IMR-90 (cell line): ENCODE results near the gene NDUFAF2. TPM values are rescaled to one million over a fixed set of nuclear protein-coding genes. Genes with fewer than 3 reads are reported as not detected.

Experiments used
- ATAC-seq: fragments of 200-7000 bp; cut with Tn5 transposase; 2 replicates; pipeline ENCODE4 v1.9.1; 2020; ENCODE audit warnings: low read depth, mild to moderate bottlenecking, moderate library complexity
- BruUV-seq: library from RNA; stranded (reverse); fragments of 400-500 nt; replicated peaks from 2 replicates; lab custom pipeline; 2021; lab: Mats Ljungman, UMichigan
- CTCF ChIA-PET: fragments of 300-600 bp; formaldehyde crosslinking; extraction: SDS; loops from one replicate; lab custom pipeline; 2021; ENCODE audit warnings: antibody characterized with exemption; lab: Yijun Ruan, JAX
- POLR2A ChIA-PET: fragments of 300-600 bp; sonication (Branson Sonifier 250); formaldehyde crosslinking; loops from one replicate; lab custom pipeline; 2022; ENCODE audit warnings: antibody characterized with exemption; ENCODE audit not compliant: unreplicated experiment; lab: Charles Lee
- DNase-seq: peaks from one replicate; pipeline ENCODE4 v3.0.0; 2013
- H2AFZ ChIP-seq: replicated peaks from 2 replicates; pipeline ENCODE3; 2013; ENCODE audit warnings: low read length, mild to moderate bottlenecking; ENCODE audit not compliant: poor library complexity
- H2AK5ac ChIP-seq: 2 replicates; pipeline ENCODE4 v1.6.1; 2013; ENCODE audit warnings: low read depth, low read length, inconsistent platforms
- H2AK9ac ChIP-seq: replicated peaks from 2 replicates; pipeline ENCODE3; 2013; ENCODE audit warnings: mild to moderate bottlenecking, low read depth, low read length, moderate library complexity; ENCODE audit not compliant: poor library complexity
- H2BK120ac ChIP-seq: 2 replicates; pipeline ENCODE4 v1.6.1; 2013; ENCODE audit warnings: low read depth, low read length, inconsistent platforms
- H2BK15ac ChIP-seq: 3 replicates; pipeline ENCODE4 v1.6.1; 2013; ENCODE audit warnings: low read depth, low read length, inconsistent platforms
- H2BK20ac ChIP-seq: 2 replicates; pipeline ENCODE4 v1.6.1; 2013; ENCODE audit warnings: low read depth, mild to moderate bottlenecking, inconsistent platforms, low read length, moderate library complexity
- H2BK5ac ChIP-seq: 2 replicates; pipeline ENCODE4 v1.6.1; 2013; ENCODE audit warnings: mild to moderate bottlenecking, low read depth, low read length, inconsistent platforms; ENCODE audit not compliant: poor library complexity, severe bottlenecking
- H3K14ac ChIP-seq: replicated peaks from 2 replicates; pipeline ENCODE4 v1.6.1; 2013; ENCODE audit warnings: low read depth, low read length, inconsistent platforms
- H3K18ac ChIP-seq: 2 replicates; pipeline ENCODE4 v1.6.1; 2013; ENCODE audit warnings: low read depth, low read length, control low read depth
- H3K23ac ChIP-seq: 2 replicates; pipeline ENCODE4 v1.6.1; 2013; ENCODE audit warnings: low read depth, low read length, inconsistent platforms
- H3K27ac ChIP-seq: 2 replicates; pipeline ENCODE4 v1.5.1; 2013; ENCODE audit warnings: mild to moderate bottlenecking, control low read depth, low read length; ENCODE audit not compliant: insufficient read depth
- H3K27me3 ChIP-seq: 2 replicates; pipeline ENCODE4 v1.6.1; 2013; ENCODE audit warnings: low read length; ENCODE audit not compliant: control insufficient read depth, insufficient read depth
- H3K36me3 ChIP-seq: 2 replicates; pipeline ENCODE4 v1.6.1; 2013; ENCODE audit warnings: low read length, mixed read lengths; ENCODE audit not compliant: control insufficient read depth, insufficient read depth
- H3K4ac ChIP-seq: 2 replicates; pipeline ENCODE4 v1.6.1; 2013; ENCODE audit warnings: low read depth, low read length, inconsistent platforms
- H3K4me1 ChIP-seq: 2 replicates; pipeline ENCODE4 v1.6.1; 2013; ENCODE audit warnings: low read length, mixed read lengths; ENCODE audit not compliant: control insufficient read depth, insufficient read depth
- H3K4me2 ChIP-seq: 2 replicates; pipeline ENCODE4 v1.6.1; 2013; ENCODE audit warnings: low read depth, mild to moderate bottlenecking, control low read depth, low read length, moderate library complexity
- H3K4me3 ChIP-seq: 2 replicates; pipeline ENCODE4 v1.5.1; 2013; ENCODE audit warnings: low read depth, mild to moderate bottlenecking, control low read depth, low read length, moderate library complexity; ENCODE audit not compliant: insufficient read depth
- H3K56ac ChIP-seq: 2 replicates; pipeline ENCODE4 v1.6.1; 2013; ENCODE audit warnings: low read length, inconsistent platforms; ENCODE audit not compliant: insufficient read depth; ENCODE audit errors: extremely low read depth
- H3K79me1 ChIP-seq, 2 experiments: 2 replicates each; pipeline ENCODE4 v1.6.1; 2013; ENCODE audit warnings: low read length in 2 of 2, inconsistent platforms in 1 of 2, low read depth in 1 of 2
- H3K9ac ChIP-seq: 2 replicates; pipeline ENCODE4 v1.6.1; 2013; ENCODE audit warnings: low read depth, low read length, control low read depth
- H3K9me1 ChIP-seq: 2 replicates; pipeline ENCODE4 v1.6.1; 2013; ENCODE audit warnings: low read length, inconsistent platforms; ENCODE audit not compliant: insufficient read depth
- H3K9me3 ChIP-seq: 2 replicates; pipeline ENCODE4 v1.6.1; 2013; ENCODE audit warnings: low read length; ENCODE audit not compliant: control insufficient read depth, insufficient read depth
- H4K20me1 ChIP-seq: 2 replicates; pipeline ENCODE4 v1.6.1; 2013; ENCODE audit warnings: low read length, inconsistent platforms; ENCODE audit not compliant: insufficient read depth
- H4K5ac ChIP-seq: 2 replicates; pipeline ENCODE4 v1.6.1; 2013; ENCODE audit warnings: mild to moderate bottlenecking, low read depth, low read length, control low read depth
- H4K8ac ChIP-seq, 2 experiments: 2 replicates each; pipeline ENCODE4 v1.6.1; 2013; ENCODE audit warnings: low read depth in 2 of 2, low read length in 2 of 2, control low read depth in 1 of 2, inconsistent platforms in 1 of 2
- H4K91ac ChIP-seq: 2 replicates; pipeline ENCODE4 v1.6.1; 2013; ENCODE audit warnings: low read depth, low read length, inconsistent platforms; ENCODE audit not compliant: insufficient read depth
- BHLHE40 ChIP-seq: fragments of 150-350 bp; IDR thresholded peaks from 2 replicates; pipeline ENCODE4 v1.6.1; 2016; ENCODE audit warnings: mild to moderate bottlenecking, low read depth, low read length
- CEBPB ChIP-seq: IDR thresholded peaks from 2 replicates; pipeline ENCODE4 v1.6.1; 2012; ENCODE audit warnings: low read depth, low read length, improper control_type of control experiment
- CHD1 ChIP-seq: IDR thresholded peaks from 2 replicates; pipeline ENCODE4 v1.6.1; 2012; ENCODE audit warnings: low read depth, low read length, improper control_type of control experiment
- ELK1 ChIP-seq: fragments of 150-350 bp; IDR thresholded peaks from 2 replicates; pipeline ENCODE4 v1.6.1; 2016; ENCODE audit warnings: low read depth, mild to moderate bottlenecking, low read length, moderate library complexity, borderline replicate concordance
- FOS ChIP-seq: fragments of 150-350 bp; IDR thresholded peaks from 2 replicates; pipeline ENCODE4 v1.6.1; 2016; ENCODE audit warnings: low read depth, low read length
- MAFK ChIP-seq: IDR thresholded peaks from 2 replicates; pipeline ENCODE4 v1.6.1; 2012; ENCODE audit warnings: low read depth, low read length, improper control_type of control experiment
- MAZ ChIP-seq: IDR thresholded peaks from 2 replicates; pipeline ENCODE4 v1.6.1; 2012; ENCODE audit warnings: low read depth, mild to moderate bottlenecking, low read length, improper control_type of control experiment, moderate library complexity, borderline replicate concordance
- MXI1 ChIP-seq: IDR thresholded peaks from 2 replicates; pipeline ENCODE4 v1.6.1; 2012; ENCODE audit warnings: low read depth, mild to moderate bottlenecking, low read length, moderate library complexity, borderline replicate concordance
- NFE2L2 ChIP-seq: fragments of 150-350 bp; IDR thresholded peaks from 2 replicates; pipeline ENCODE4 v1.6.1; 2016; ENCODE audit warnings: low read depth, mild to moderate bottlenecking, low read length
- POLR2A ChIP-seq: IDR thresholded peaks from 2 replicates; pipeline ENCODE4 v1.6.1; 2012; ENCODE audit warnings: mild to moderate bottlenecking, low read depth, low read length
- RAD21 ChIP-seq: IDR thresholded peaks from 2 replicates; pipeline ENCODE4 v1.6.1; 2012; ENCODE audit warnings: low read length, improper control_type of control experiment
- RCOR1 ChIP-seq: IDR thresholded peaks from 2 replicates; pipeline ENCODE4 v1.6.1; 2012; ENCODE audit warnings: mild to moderate bottlenecking, low read length, improper control_type of control experiment; ENCODE audit not compliant: insufficient replicate concordance
- RFX5 ChIP-seq: IDR thresholded peaks from 2 replicates; pipeline ENCODE4 v1.8.0; 2012; ENCODE audit warnings: low read depth, mild to moderate bottlenecking, low read length, moderate library complexity
- SMC3 ChIP-seq: fragments of 150-350 bp; IDR thresholded peaks from 2 replicates; pipeline ENCODE4 v1.6.1; 2016; ENCODE audit warnings: low read depth, mild to moderate bottlenecking, antibody characterized with exemption, low read length, moderate library complexity
- WGBS, 2 experiments: methylation state at CpG; one replicate each; pipeline versions ENCODE4 v1.1.5 to v1.1.7; 2013; ENCODE audit warnings: missing lambda C conversion rate in 2 of 2; ENCODE audit not compliant: insufficient read length in 1 of 2; ENCODE audit errors: extremely low coverage in 2 of 2; 5-methylcytosine and 5-hydroxymethylcytosine counted together
- dilution Hi-C: fragments of 300-500 bp; cut with HindIII; formaldehyde crosslinking; loops from one replicate; pipeline ENCODE4 v1.14.3; 2018; ENCODE audit warnings: low sequenced_read_pairs; ENCODE audit not compliant: unreplicated experiment
- in situ Hi-C: fragments of 300-500 bp; cut with MboI; formaldehyde crosslinking; loops from 3 replicates; pipeline ENCODE4 v1.14.3; 2019; ENCODE audit warnings: low sequenced_read_pairs, inconsistent platforms, mixed read lengths
- intact Hi-C: fragments of 100-400 bp; cut with micrococcal nuclease; formaldehyde crosslinking; loops from 2 replicates; pipeline ENCODE4 v1.10.0; 2022
- polyA plus RNA-seq, 3 experiments: library from polyadenylated mRNA; depleted of rRNA; stranded (reverse); fragments of >200 nt; gene quantifications; 2 replicates each; pipeline ENCODE4 v1.2.3, GENCODE V29; 2012; ENCODE audit warnings: low replicate concordance in 1 of 3
- total RNA-seq: library from RNA; depleted of rRNA; stranded (reverse); fragments of >200 nt; gene quantifications from 2 replicates; pipeline ENCODE4 v1.2.3, GENCODE V29; 2012
- TF ChIP-seq, protein P1 (sequence below): conservative IDR thresholded peaks from 2 replicates; pipeline ENCODE4 v1.5.1; 2012; ENCODE audit warnings: mild to moderate bottlenecking, low read depth, low read length, improper control_type of control experiment
- TF ChIP-seq, protein P2 (sequence below): fragments of 150-350 bp; IDR thresholded peaks from 2 replicates; pipeline ENCODE4 v1.6.1; 2017; ENCODE audit warnings: mild to moderate bottlenecking, antibody characterized with exemption, low read length, low read depth

The NDUFAF2 gene
- total and polyA plus RNA-seq, 2 of the 4 experiments (the other 2 are of a cell fraction), result 11.8 to 24.7 TPM

DNA sequence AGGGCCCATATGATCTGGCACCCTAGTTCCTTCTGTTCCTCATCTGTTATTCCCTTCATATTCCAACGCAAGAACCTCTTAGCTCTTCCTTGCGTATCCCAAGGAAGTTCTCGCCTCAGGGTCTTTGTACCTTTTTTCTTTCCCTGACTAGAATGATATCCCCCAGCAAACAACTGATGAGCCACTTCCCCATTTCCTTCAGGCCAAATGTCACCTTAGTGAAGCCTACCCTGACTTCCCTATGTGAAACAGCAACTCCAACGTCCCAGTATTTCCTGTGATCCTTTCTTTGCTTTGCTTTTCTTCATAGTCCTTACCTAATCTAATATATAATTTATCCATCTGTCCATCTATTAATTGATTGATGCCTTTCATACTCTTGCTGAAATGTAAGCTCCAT, 48.0 kb upstream of the NDUFAF2 start:
- CTCF ChIA-PET, result no interaction called here

More for the DNA sequence above, 48.0 kb upstream of the NDUFAF2 start:
- H3K4ac ChIP-seq, result no peak overlapping the region
- intact Hi-C loops, result no loop called here
- ATAC-seq, result no peak
- no peaks in the 10 kb centered on the region for H3K9me3 ChIP-seq
- 100% methylated on average over 1 of the region's 4 CpGs; no CpG with 5 or more reads in 1 of the 2 experiments for WGBS, 2 experiments
- H3K36me3 ChIP-seq, result 0 out of 2 replicates have a peak, but pooled peaks cover 3% of the 10 kb centered on the region
- POLR2A ChIA-PET, result interaction anchor here (0.5 kb wide), 1 partner anchor 1884 kb away, joined by 6 read pairs; no protein-coding TSS in a partner anchor
- no peak overlapping the region for H3K27ac ChIP-seq
- H4K20me1 ChIP-seq, result no peaks in the 10 kb centered on the region
- in situ Hi-C loops, result no loop called here
- no peak overlapping the region for H2BK120ac ChIP-seq
- H3K9me1 ChIP-seq, result no peaks in the 10 kb centered on the region
- H2BK15ac ChIP-seq, result no peak overlapping the region
- BruUV-seq, result no TSS peak
- no peaks in the 10 kb centered on the region for H3K79me1 ChIP-seq
- no peak overlapping the region for H3K18ac ChIP-seq
- H2AK9ac ChIP-seq, result no peak overlapping the region
- no peak overlapping the region for H3K23ac ChIP-seq
- no peak overlapping the region for H4K91ac ChIP-seq
- no peak overlapping the region for H3K14ac ChIP-seq
- H3K4me3 ChIP-seq, result no peak overlapping the region
- no peak overlapping the region for H2BK20ac ChIP-seq
- H2AFZ ChIP-seq, result no peak overlapping the region
- H3K9ac ChIP-seq, result no peak overlapping the region
- no peak overlapping the region for H3K4me2 ChIP-seq
- TF ChIP-seq RFX5 (no peak), FOS (no peak), MAFK (no peak), MAZ (no peak), RCOR1 (no peak), ELK1 (no peak), CEBPB (no peak), POLR2A (no peak), CHD1 (no peak), RAD21 (no peak), SMC3 (no peak), NFE2L2 (no peak), MXI1 (no peak), BHLHE40 (no peak)
- TF ChIP-seq, protein P1, sequence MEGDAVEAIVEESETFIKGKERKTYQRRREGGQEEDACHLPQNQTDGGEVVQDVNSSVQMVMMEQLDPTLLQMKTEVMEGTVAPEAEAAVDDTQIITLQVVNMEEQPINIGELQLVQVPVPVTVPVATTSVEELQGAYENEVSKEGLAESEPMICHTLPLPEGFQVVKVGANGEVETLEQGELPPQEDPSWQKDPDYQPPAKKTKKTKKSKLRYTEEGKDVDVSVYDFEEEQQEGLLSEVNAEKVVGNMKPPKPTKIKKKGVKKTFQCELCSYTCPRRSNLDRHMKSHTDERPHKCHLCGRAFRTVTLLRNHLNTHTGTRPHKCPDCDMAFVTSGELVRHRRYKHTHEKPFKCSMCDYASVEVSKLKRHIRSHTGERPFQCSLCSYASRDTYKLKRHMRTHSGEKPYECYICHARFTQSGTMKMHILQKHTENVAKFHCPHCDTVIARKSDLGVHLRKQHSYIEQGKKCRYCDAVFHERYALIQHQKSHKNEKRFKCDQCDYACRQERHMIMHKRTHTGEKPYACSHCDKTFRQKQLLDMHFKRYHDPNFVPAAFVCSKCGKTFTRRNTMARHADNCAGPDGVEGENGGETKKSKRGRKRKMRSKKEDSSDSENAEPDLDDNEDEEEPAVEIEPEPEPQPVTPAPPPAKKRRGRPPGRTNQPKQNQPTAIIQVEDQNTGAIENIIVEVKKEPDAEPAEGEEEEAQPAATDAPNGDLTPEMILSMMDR, result no peak
- TF ChIP-seq, protein P2, sequence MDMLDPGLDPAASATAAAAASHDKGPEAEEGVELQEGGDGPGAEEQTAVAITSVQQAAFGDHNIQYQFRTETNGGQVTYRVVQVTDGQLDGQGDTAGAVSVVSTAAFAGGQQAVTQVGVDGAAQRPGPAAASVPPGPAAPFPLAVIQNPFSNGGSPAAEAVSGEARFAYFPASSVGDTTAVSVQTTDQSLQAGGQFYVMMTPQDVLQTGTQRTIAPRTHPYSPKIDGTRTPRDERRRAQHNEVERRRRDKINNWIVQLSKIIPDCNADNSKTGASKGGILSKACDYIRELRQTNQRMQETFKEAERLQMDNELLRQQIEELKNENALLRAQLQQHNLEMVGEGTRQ, result no peak
- H2AK5ac ChIP-seq, result no peak overlapping the region
- H4K8ac ChIP-seq, result no peak overlapping the region
- no peak for DNase-seq
- H3K27me3 ChIP-seq, result no peaks in the 10 kb centered on the region
- dilution Hi-C loops, result no loop called here
- H3K4me1 ChIP-seq, result no peaks in the 10 kb centered on the region
- H3K56ac ChIP-seq, result no peak overlapping the region
- H4K5ac ChIP-seq, result no peak overlapping the region
- no peak overlapping the region for H2BK5ac ChIP-seq
